ENCODE data around the gene C1QA.

DNA sequence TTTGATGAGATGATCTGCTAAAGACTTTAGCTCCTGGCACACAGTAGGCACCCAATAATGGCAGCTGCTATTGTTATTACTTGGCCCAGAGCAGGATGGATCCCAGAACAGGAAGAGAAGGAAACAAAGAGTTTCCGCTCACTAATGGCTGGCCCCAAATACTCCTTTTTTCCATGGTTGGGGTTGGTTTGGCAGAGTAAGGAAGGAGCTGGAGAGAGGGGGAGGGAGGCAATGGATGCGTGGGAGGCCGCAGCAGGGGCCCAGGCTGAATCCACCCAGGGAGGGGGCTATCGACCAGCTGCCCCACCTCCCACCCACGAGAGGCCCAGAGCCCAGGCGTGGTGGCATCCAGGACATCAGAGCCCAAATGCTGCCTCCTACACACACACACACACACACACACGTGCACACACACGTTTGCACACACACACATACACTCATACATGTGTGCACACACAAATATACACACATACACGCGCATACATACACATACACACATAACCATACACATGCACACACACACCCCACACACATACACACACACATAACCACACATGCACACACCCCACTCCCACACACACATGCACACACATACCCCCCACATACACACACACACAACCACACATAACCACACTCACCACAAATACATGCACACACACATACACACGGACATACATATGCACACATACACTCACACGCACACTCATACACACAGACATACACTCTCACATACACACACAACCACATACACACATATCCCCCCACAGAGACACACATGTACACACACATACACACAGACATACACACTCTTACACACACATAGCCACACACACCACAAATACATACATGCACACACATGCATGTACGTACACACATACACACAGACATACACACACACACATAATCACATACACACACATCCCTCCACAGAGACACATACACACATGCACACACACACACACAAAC, 41.8 kb downstream of the C1QA start:
- TF ChIP-seq EZH2 (IDR thresholded peaks at IDR 0.05; ENCODE audit: borderline replicate concordance, low read depth, low read length, severe bottlenecking) (no peak), CTCF (IDR thresholded peaks at IDR 0.05; ENCODE audit: borderline replicate concordance, extremely low read depth, low read length, poor library complexity, severe bottlenecking) (no peak)
